HG02623 (cell line): ENCODE measurements around the gene HDAC4.

ENCODE experiments used
- ATAC-seq: cut with Tn5 transposase; IDR thresholded peaks from one replicate; pipeline ENCODE4 v1.9.1; 2021; ENCODE audit warnings: moderate library complexity; ENCODE audit not compliant: unreplicated experiment

The HDAC4 gene

GRCh38 chr2:239116456-239117246 is 284.2 kb downstream of the HDAC4 start:
- no peak for ATAC-seq

GRCh38 chr2:239115616-239116015 is 285.2 kb downstream of the HDAC4 start:
- no peak for ATAC-seq

GRCh38 chr2:239114616-239115265 is 286.1 kb downstream of the HDAC4 start:
- no peak for ATAC-seq

GRCh38 chr2:239114119-239114581 is 286.7 kb downstream of the HDAC4 start:
- ATAC-seq: no peak

GRCh38 chr2:239113615-239114014 is 287.2 kb downstream of the HDAC4 start:
- no peak for ATAC-seq

GRCh38 chr2:239113171-239113570 is 287.6 kb downstream of the HDAC4 start:
- no peak for ATAC-seq

GRCh38 chr2:239112127-239112774 is 288.6 kb downstream of the HDAC4 start:
- no peak for ATAC-seq

GRCh38 chr2:239111401-239112100 is 289.3 kb downstream of the HDAC4 start:
- ATAC-seq: no peak

GRCh38 chr2:239110595-239111048 is 290.2 kb downstream of the HDAC4 start:
- ATAC-seq: no peak

- ATAC-seq: no peak
Observed at GRCh38 chr2:239109928-239110545, 290.8 kb downstream of the HDAC4 start.

- no peak for ATAC-seq
Observed at GRCh38 chr2:239109041-239109927, 291.5 kb downstream of the HDAC4 start.

- ATAC-seq: no peak
Observed at GRCh38 chr2:239108459-239108858, 292.4 kb downstream of the HDAC4 start.

GRCh38 chr2:239107936-239108335 is 292.9 kb downstream of the HDAC4 start:
- no peak for ATAC-seq

- ATAC-seq: no peak
Observed at GRCh38 chr2:239106966-239107365, 293.9 kb downstream of the HDAC4 start.

GRCh38 chr2:239106314-239106908 is 294.4 kb downstream of the HDAC4 start:
- ATAC-seq: no peak

- ATAC-seq: no peak
Observed at GRCh38 chr2:239105234-239105633, 295.6 kb downstream of the HDAC4 start.

GRCh38 chr2:239104800-239105199 is 296.0 kb downstream of the HDAC4 start:
- no peak for ATAC-seq

- no peak for ATAC-seq
Observed at GRCh38 chr2:239103125-239104098, 297.4 kb downstream of the HDAC4 start.
